ENCODE data around the gene ZBTB7C. TPM values are rescaled to one million over a fixed set of nuclear protein-coding genes. Genes with fewer than 3 reads are reported as not detected.

ZBTB7C gene
- total RNA-seq, 1 experiment from 2014 or later = 0.33 TPM

DNA sequence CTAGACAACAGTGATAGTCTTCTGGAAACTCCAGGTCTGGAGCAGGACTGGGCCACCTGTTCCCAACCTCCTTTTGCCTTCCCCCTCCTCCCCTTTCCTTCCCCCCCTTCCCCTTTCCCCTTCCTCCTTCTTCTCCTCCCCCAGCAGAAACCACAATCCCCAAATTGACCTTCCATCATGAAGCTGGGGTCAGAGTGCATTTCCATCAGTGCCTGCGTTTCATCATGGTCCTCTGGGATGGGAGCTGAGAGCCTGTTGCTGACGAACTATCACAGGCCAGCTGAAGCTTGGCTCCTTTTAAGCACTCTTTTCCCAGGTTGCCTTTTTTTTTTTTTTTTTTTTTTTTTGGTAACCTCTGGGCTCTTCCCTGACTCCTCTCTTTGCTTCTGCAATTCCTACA lies 426.1 kb downstream of the ZBTB7C start:
- DNase-seq = no peak
- no peak overlapping the region for H2AFZ ChIP-seq (ENCODE audit: low read length)
- no peak overlapping the region for H4K5ac ChIP-seq (ENCODE audit: insufficient read length, low read depth, low read length)
- H3K4me1 Mint-ChIP-seq = peaks cover 48% of the 10 kb centered on the region in 2 experiments
- H3K79me1 ChIP-seq (ENCODE audit: insufficient read depth, low read depth, low read length, poor library complexity, severe bottlenecking) = no peaks in the 10 kb centered on the region
- no peaks in the 10 kb centered on the region for H3K23me2 ChIP-seq (ENCODE audit: insufficient read length, low read depth, low read length, poor library complexity, severe bottlenecking)
- no peak overlapping the region for H4K91ac ChIP-seq (ENCODE audit: insufficient read length, low read depth, low read length)
- H3K4me3 Mint-ChIP-seq = no peak overlapping the region
- no peak overlapping the region for H2AK5ac ChIP-seq (ENCODE audit: insufficient read length, low read length)
- no peaks in the 10 kb centered on the region for H4K20me1 ChIP-seq (ENCODE audit: control insufficient read depth, insufficient read depth, insufficient read length)
- H3K9me3 Mint-ChIP-seq = peaks cover 0 to 3% of the 10 kb centered on the region in 2 experiments; a peak in 2 of 5 replicates
- H3K56ac ChIP-seq (ENCODE audit: insufficient read length, low read depth, low read length) = no peak overlapping the region
- H3K14ac ChIP-seq (ENCODE audit: insufficient read depth, low read length) = no peak overlapping the region
- no peaks in the 10 kb centered on the region; the same call in 1 of the 2 replicates for H3K4me1 ChIP-seq (ENCODE audit: insufficient read depth, low read length)
- H3T11ph ChIP-seq (ENCODE audit: low read length) = no peak overlapping the region
- no peak overlapping the region for H4K8ac ChIP-seq (replicated peaks; ENCODE audit: insufficient read length, low read depth, low read length)
- peaks cover 5% of the 10 kb centered on the region for H3K27me3 Mint-ChIP-seq (ENCODE audit: low read depth)
- no peak overlapping the region for H2BK120ac ChIP-seq (ENCODE audit: low read depth, low read length, poor library complexity, severe bottlenecking)
- H2BK15ac ChIP-seq (ENCODE audit: low read depth, low read length) = no peak overlapping the region
- H3K36me3 Mint-ChIP-seq (ENCODE audit: insufficient read depth in 1 of 3, low read depth in 3 of 3) = peaks cover 0 to 8% (median 0%) of the 10 kb centered on the region in 3 experiments; a peak in 3 of 7 replicates
- no peaks in the 10 kb centered on the region for H3K27me3 ChIP-seq (ENCODE audit: insufficient read depth, low read length)
- no peaks in the 10 kb centered on the region for H3K79me2 ChIP-seq (ENCODE audit: insufficient read depth, low read length)
- H3K9ac ChIP-seq (ENCODE audit: extremely low read depth, insufficient read length, low read length) = no peak overlapping the region
- H3K9me3 ChIP-seq (ENCODE audit: control insufficient read depth, low read depth, low read length) = no peaks in the 10 kb centered on the region
- no peak overlapping the region for H3K4ac ChIP-seq (ENCODE audit: low read depth, low read length)
- no CpG with 5 or more reads among the region's 2 CpGs for WGBS (ENCODE audit: extremely low coverage, insufficient read length, low lambda C conversion rate)
- no peak overlapping the region for H3K4me2 ChIP-seq (ENCODE audit: insufficient read depth, insufficient read length, low read length)
- H2BK20ac ChIP-seq (ENCODE audit: low read depth, low read length, poor library complexity, severe bottlenecking) = no peak overlapping the region
- H3K18ac ChIP-seq (ENCODE audit: insufficient read length, low read depth, low read length) = no peak overlapping the region
- no peak overlapping the region; a peak in 1 of 7 replicates for H3K27ac Mint-ChIP-seq
- TF ChIP-seq, protein P1, sequence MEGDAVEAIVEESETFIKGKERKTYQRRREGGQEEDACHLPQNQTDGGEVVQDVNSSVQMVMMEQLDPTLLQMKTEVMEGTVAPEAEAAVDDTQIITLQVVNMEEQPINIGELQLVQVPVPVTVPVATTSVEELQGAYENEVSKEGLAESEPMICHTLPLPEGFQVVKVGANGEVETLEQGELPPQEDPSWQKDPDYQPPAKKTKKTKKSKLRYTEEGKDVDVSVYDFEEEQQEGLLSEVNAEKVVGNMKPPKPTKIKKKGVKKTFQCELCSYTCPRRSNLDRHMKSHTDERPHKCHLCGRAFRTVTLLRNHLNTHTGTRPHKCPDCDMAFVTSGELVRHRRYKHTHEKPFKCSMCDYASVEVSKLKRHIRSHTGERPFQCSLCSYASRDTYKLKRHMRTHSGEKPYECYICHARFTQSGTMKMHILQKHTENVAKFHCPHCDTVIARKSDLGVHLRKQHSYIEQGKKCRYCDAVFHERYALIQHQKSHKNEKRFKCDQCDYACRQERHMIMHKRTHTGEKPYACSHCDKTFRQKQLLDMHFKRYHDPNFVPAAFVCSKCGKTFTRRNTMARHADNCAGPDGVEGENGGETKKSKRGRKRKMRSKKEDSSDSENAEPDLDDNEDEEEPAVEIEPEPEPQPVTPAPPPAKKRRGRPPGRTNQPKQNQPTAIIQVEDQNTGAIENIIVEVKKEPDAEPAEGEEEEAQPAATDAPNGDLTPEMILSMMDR (conservative IDR thresholded peaks at IDR 0.05) = no peak
- no peak overlapping the region for H2BK5ac ChIP-seq (ENCODE audit: insufficient read length, low read length)
- no peak overlapping the region for H3K23ac ChIP-seq (ENCODE audit: insufficient read length, low read depth, low read length)
- no peak overlapping the region for H3K27ac ChIP-seq (ENCODE audit: insufficient read length, low read depth, low read length)
- no peak overlapping the region for H2BK12ac ChIP-seq (ENCODE audit: insufficient read length, low read depth, low read length)

All from H9 (cell line).